GM10847 (cell line): Measurements from ENCODE around the gene CRTC1.

Experiments
- POLR2A ChIP-seq: IDR thresholded peaks from 2 replicates; pipeline ENCODE4 v1.6.1; 2011; ENCODE audit not compliant: insufficient read length; ENCODE audit errors: extremely low read depth

CRTC1 gene

DNA sequence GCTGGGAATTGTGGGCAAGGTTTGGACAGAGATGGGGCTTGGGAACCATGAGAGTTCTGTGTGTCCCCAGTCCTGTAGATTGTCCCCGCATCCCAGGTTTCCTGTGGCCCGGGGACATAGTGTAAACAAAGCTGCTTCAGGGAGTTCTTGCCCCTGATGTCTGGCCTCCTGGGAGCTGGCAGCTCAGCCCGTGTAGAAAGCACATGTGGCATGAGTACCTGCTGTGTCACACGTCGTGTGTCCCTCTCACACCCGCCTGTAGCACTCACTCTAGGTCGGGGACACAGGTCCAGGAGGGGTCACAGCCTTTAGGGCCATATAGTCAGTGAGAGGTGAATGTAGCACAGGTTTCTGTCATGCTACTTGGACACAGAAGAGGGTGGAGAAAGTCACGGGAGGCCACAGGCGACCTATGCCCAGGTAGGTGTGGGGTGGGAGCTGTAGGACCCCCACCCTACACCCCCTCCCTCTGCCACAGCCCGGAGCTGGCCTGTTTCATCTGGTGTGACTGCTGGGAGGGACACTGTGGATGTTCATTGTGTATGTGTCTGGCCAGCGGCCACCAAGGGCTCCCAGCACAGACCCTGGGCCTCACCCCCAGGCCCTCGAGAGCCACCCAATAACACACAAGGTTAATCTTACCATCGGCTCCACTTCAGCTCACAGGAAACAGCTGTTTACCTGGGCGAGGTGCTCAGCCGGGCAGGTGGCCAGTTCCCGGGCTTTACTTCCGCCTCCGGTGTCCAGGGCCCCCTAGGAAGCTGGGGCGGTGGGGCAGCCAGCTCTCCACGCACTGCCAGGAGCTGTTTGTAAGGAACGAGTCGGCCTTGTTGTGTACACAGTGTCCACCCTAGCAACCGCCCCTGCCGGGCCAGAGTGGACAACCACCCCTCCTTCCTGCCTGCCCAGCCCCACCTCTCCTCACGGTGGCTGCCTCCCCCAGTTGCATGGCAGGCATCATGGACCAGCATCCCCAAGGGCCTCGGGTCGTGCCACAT, 57.9 kb downstream of the CRTC1 start:
- no peak for TF ChIP-seq POLR2A

DNA sequence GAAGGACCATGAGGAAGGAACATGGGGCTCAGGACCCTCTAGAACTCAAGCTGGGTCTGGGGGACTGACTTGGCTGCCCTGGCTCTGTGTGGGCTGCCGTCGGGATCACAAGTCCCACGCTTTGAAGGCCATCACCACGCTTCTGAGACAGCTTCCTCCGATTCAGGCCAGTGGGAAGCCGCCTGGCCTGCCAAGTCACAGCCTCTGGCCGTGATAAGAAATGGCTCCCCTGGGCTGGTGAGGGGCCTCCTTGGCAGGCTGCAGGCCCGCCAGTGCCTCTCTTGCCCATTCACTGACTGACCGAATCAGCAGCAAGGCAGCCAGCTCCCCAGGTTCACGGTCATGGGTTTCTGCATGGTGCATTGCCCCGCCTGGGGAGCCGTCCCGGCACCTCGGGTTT, 58.8 kb downstream of the CRTC1 start:
- TF ChIP-seq POLR2A: no peak

DNA sequence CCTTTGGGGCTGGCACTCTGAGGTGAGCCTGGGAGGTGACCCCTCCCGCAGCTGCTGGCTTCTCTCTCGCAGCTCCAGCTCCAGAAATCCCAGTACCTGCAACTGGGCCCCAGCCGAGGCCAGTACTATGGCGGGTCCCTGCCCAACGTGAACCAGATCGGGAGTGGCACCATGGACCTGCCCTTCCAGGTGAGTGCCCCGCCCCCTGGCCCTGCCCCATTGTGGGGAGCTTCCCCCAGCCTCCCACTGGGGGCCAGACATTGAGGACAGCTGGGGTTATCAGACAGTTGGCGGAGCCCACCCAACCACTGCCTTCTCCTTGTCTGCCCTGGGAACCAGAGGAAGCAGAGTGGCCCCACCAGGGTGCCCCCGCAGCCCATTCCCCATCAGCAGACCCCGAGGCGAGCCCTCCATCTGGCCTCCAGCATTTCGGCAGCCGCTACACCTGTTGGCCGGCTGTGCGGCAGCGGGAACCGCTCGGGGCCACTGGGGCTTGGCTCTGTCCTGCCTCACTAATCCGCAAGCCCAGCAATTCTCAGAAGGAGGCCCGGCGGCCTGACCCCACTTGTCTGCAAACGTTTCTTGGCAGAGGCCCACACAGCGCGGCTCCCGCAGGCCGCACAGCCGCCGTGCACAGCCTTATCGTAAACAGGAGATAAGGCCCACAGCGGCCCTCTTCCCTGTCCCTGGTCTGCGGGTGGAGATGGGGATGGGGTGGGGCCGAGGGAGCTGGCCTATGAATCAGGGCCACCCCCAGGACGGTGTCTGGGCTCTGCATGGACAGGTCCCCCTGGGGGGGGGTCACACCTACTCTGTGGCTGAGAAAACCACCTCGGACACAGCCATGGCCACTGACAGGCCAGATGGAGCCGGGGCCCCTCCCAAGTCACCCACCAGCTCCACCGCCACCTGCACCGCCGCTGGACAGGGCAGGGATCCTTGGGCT, 59.6 kb downstream of the CRTC1 start:
- no peak for TF ChIP-seq POLR2A

DNA sequence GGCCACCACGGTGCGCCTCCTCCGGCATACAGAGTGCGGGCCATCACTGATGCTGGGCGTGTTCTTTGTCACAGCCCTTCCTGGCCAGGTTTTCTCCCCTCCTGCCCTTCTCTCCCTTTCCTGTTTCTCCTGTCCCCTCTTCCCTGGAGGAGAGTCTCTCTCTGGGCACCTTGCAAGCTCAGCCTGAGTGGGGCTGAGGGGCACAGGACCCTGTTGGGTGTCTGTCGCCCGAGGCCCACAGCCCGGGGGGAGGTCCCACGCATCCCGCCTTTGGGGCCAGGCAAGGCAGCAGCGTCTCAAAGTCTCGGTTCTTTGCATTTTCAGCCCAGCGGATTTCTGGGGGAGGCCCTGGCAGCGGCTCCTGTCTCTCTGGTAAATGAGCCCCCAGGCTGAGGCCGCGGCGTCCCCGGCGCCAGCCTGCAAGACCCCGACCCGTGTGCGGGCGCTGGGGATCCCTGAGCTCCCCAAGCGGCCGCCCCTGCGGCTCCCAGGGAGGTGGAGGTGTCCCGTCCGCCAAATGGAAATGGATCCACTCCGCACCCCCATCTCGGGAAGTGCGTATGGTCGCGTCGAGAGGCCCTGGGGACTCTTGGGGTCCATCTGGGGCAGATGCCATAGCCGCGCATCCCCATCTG, 60.4 kb downstream of the CRTC1 start:
- TF ChIP-seq POLR2A: no peak

DNA sequence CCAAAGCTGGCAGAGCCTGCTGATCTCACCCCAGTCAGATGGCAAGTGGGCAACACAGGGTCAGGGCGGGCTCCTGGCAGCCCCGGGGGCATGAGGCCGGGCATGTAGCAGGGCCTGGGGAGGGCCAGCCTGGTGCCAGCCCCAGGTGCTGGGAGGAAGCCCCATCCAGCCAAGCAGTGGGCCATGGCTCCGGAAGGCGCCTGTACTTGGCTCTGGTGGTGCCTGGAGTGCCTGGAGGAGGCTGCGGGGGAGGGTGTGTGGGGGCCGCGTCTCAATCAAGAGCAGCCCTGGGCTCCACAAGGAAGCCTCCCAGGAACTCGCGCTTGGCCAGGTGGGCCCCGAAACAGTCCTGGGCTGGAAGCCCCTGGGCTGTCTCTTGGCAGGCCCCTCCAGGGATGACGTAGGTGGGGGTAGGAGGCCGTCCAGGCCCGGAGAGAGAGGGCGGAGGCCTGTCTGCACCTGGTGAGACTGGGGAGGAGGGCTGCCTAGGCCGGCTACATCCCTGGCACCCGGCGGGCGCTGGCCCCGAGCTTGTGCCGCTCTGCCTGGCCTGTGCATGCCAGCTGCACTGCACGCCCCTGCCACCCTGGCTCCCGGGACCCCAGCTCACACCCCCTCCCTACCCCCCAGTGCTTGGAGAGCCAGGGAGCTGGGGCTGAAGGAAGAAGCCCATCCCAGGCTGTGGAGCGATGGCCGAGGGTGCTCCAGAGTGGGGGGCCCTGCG, 61.7 kb downstream of the CRTC1 start:
- no peak for TF ChIP-seq POLR2A

DNA sequence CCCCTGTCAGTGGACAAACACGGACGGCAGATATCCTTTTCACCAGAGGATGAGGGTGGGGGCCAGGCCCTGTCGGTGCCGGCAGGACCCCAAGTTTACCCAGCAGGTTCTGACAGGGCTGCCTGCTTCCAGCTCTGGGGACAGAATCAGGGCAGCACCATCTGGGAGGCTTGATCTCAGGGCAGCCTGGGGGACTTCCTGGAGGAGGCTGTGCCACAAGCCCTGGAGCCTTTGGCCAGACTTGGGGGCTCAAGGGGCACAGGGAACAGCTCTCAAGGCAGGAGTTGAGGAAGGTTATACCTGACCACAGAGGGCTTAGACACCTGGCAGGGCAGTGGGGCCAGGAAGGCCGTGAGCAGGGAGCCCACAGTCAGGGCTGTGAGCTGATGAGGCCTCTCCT, 62.5 kb downstream of the CRTC1 start:
- no peak for TF ChIP-seq POLR2A

DNA sequence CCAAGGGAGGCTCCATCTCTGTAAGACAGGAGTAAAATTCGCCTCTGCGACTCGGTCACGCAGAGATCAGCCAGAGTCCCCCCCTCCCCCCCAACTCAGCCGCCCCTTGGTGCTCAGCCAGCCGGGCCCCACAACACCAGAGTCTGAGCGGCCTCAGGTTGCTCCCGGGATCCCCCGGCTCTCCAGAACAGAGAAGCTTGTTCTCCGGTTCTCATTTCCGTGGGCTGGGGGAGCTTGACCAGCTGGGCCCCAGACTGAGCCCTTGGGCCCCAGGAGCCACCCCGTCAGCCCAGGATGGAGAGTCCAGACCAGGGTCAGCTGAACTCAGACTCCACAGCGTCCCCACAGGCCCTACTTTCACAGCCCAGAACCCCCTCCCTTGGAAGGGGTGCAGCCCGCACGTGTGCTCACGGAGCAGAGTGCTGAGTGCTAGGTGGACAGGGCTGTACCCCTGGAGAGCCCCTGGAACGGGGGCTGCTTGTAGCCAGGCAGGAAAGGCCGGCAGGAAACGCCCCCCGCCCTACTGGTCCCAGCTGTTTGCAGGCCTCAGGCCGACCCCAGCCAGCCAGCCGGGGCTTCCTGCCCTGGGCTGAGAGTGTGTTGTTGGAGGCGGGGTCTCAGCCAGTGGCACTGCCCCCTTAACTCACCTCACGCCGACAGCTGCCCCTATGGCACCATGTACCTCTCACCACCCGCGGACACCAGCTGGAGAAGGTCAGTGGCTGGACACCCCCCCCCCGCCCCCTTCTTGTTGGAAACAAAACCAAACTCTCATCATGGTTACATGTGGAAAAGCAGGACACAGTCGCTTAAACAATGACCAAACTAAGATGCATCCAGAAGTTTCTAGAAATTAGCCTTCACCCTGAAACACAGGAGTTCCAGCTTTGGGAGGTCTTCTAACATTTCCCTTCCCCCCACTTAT, 63.2 kb downstream of the CRTC1 start:
- TF ChIP-seq POLR2A: no peak

DNA sequence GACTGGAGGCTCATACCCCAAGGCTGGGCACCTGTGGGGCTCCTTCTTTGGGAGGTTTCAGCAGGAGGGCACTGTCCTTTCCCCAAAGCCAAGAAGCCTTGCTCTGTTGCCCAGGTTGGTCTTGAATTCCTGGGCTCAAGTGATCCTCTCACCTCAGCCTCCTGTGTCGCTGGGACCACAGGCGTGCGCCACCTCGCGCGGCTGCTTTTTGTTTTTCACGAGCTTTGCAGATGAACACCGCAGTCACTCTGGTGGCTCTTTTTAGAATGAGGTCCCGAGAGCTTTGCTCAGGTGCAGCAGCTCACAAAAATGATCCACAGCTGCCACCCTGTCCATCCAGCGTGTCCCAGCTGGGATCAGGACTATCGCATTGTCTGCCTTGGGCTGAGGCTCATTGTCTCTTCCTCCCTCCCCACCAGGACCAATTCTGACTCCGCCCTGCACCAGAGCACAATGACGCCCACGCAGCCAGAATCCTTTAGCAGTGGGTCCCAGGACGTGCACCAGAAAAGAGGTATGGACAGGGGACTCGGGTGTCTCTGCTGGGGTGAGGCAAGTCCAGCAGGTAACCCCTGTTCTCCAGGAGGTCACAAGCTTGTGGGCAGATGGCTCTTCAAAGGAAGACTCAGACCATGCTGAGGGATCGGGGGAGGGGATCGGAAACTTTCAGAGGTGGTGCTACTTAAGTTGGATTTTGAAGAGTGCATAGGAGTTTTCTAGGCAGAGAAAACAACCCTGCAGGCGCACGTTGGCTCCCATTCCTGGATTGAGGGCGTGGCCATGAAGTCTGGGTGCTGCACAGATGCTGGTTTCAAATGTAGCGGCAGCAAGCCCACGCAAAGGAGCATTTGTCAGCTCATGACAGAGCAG, 66.1 kb downstream of the CRTC1 start:
- TF ChIP-seq POLR2A: no peak

DNA sequence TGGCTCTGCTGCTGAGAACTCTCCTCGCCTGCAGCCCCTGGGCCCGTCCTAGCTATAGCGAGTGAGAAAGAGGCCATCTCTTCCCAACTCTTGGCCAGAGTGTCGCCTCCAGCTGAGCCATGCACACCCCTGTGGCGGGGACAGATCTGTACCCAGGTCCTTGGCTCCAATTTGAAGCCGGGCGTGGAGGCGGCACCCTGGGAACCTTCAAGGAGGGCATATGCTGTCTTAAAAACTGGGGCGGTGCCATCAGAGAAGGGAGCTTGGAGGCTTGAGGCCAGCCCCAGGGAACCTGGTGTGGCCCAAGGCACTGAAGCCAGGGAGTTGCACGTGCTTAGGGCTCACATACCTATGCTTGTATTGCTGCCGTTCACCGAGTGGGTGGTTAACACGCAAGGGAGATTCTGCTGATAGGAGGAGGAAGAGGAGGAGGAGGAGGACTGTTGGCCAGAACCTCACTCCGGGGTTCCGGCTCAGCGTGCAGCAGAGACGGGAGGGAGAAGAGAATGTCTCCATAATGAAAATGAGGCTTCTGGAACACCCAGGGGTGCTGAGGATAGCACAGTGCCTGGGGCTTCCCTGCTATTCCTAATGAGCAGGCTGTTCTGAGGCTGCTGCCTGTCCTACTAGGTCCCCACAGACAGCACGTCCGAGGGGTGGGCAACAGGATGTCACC, 67.0 kb downstream of the CRTC1 start:
- TF ChIP-seq POLR2A: no peak

DNA sequence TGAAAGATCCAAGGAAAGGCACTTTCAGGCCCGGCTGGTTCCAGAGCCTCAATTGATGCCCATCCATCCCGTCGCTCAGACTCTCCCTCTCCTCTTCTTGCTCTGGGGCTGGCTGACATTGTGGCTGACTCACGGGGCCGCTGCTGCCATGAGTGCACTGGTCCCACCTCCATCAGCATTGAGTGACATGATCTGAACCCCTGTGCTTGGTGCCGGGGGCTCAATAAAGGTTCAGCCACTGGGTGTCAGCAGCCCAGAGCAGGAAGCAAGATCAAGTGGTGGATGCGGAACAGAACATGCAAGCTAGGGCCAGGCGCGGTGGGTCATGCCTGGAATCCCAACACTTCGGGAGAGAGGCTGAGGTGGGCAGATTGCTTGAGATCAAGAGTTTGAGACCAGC, 68.1 kb downstream of the CRTC1 start:
- no peak for TF ChIP-seq POLR2A

DNA sequence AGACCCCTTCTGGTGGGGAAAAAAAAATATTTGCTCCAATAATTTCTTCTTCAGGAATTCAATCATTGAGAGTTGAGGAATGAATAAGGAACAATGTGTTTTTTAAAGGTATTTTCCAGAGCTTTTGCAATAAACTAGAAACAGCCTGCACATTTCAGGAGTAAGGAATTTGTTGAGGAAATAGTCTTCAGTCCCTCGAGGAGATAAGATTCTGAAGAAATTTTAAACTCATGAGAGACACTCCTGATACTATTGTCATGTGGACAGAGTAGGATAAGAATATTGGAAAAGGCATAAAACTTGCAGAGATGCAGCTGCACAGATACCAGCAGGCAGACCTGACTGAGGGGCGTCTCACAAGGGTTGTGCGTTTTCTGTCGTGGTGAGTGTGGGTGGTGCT, 71.0 kb downstream of the CRTC1 start:
- no peak for TF ChIP-seq POLR2A

DNA sequence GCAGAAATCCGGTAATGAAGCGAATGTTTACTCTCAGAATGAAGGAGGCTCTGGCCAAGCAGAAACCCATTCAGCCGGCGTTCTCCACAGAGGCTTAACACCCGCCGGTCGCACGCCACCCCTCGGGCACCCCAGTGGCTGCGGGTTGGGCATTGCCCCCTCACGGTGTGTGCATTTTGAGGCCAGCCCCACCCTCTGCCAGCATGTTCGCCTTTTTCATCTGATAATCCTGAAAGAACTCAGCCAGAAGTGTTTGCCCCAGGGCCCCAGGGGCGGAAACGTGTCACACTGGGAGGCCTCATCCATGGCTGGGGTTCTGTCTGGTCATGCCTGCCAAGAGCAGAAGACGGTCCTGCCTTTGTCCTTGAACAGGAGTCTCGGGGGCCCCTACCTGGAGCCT, 73.4 kb downstream of the CRTC1 start:
- no peak for TF ChIP-seq POLR2A
